Neural progenitor cell (in vitro differentiated cells): ENCODE measurements around the gene SYNM. TPM values are rescaled to one million over a fixed set of nuclear protein-coding genes. Genes with fewer than 3 reads are reported as not detected.
A peak's percentile ranks its signal among the peaks of the same experiment; 100 is the strongest.

Experiments
- DNase-seq: peaks from one replicate; pipeline ENCODE4 v3.0.0-alpha.2; 2016; ENCODE audit warnings: low spot score
- H2AFZ ChIP-seq: fragments of 200-600 bp; sonication (generic); replicated peaks from 2 replicates; pipeline ENCODE4 v1.6.1; 2016; ENCODE audit warnings: antibody characterized with exemption
- H3F3A ChIP-seq: fragments of 200-600 bp; sonication (generic); 2 replicates; pipeline ENCODE4 v1.6.1; 2016; ENCODE audit warnings: antibody characterized with exemption, low read depth
- H3K27ac ChIP-seq: fragments of 200-600 bp; sonication (generic); 2 replicates; pipeline ENCODE4 v1.5.1; 2016; ENCODE audit warnings: mild to moderate bottlenecking
- H3K27me3 ChIP-seq: fragments of 200-600 bp; sonication (generic); 2 replicates; pipeline ENCODE4 v1.6.1; 2016; ENCODE audit warnings: mild to moderate bottlenecking, moderate library complexity
- H3K36me3 ChIP-seq: fragments of 200-600 bp; sonication (generic); 2 replicates; pipeline ENCODE4 v1.5.1; 2016
- H3K4me1 ChIP-seq: fragments of 200-600 bp; sonication (generic); 2 replicates; pipeline ENCODE4 v1.6.1; 2016; ENCODE audit warnings: mixed run types
- H3K4me2 ChIP-seq: fragments of 200-600 bp; sonication (generic); 2 replicates; pipeline ENCODE4 v1.6.1; 2016
- H3K4me3 ChIP-seq: fragments of 200-600 bp; sonication (generic); 2 replicates; pipeline ENCODE4 v1.5.1; 2016
- H3K79me2 ChIP-seq: fragments of 200-600 bp; sonication (generic); 2 replicates; pipeline ENCODE4 v1.6.1; 2016; ENCODE audit warnings: low read depth
- H3K9ac ChIP-seq: fragments of 200-600 bp; sonication (generic); 2 replicates; pipeline ENCODE4 v1.6.1; 2016
- H3K9me3 ChIP-seq: fragments of 200-600 bp; sonication (generic); 2 replicates; pipeline ENCODE4 v1.5.1; 2016; ENCODE audit warnings: low read depth
- H4K20me1 ChIP-seq: fragments of 200-600 bp; sonication (generic); 2 replicates; pipeline ENCODE4 v1.6.1; 2016; ENCODE audit warnings: low read depth
- H3K27ac Mint-ChIP-seq: 3 replicates; pipeline ENCODE4 v1.8.0; 2021; ENCODE audit warnings: mixed read lengths
- H3K27me3 Mint-ChIP-seq: 2 replicates; pipeline ENCODE4 v1.8.0; 2022; ENCODE audit warnings: low read depth, mild to moderate bottlenecking, inconsistent platforms, moderate library complexity, mixed read lengths; ENCODE audit not compliant: insufficient read depth
- H3K36me3 Mint-ChIP-seq: 3 replicates; pipeline ENCODE4 v1.8.0; 2021; ENCODE audit warnings: mixed read lengths
- H3K4me1 Mint-ChIP-seq: 3 replicates; pipeline ENCODE4 v1.8.0; 2021; ENCODE audit warnings: mixed read lengths
- H3K4me3 Mint-ChIP-seq: 3 replicates; pipeline ENCODE4 v1.8.0; 2021; ENCODE audit warnings: mild to moderate bottlenecking, moderate library complexity, mixed read lengths
- H3K9me3 Mint-ChIP-seq: 3 replicates; pipeline ENCODE4 v1.8.0; 2020; ENCODE audit warnings: mixed read lengths
- CTCF ChIP-seq: fragments of 200-600 bp; sonication (generic); IDR thresholded peaks from 2 replicates; pipeline ENCODE4 v1.5.1; 2017; ENCODE audit warnings: antibody characterized with exemption, mild to moderate bottlenecking
- EZH2 ChIP-seq: fragments of 200-600 bp; sonication (generic); IDR thresholded peaks from 2 replicates; pipeline ENCODE4 v1.6.1; 2017; ENCODE audit warnings: antibody characterized with exemption, mild to moderate bottlenecking, moderate library complexity
- EZH2phosphoT487 ChIP-seq: fragments of 200-600 bp; sonication (generic); IDR thresholded peaks from 2 replicates; pipeline ENCODE4 v1.6.1; 2017; ENCODE audit warnings: antibody characterized with exemption
- total RNA-seq: library from RNA; depleted of rRNA; stranded (reverse); fragments of >200 nt; gene quantifications from 2 replicates; pipeline ENCODE4 v1.2.3, GENCODE V29; 2015; ENCODE audit warnings: low replicate concordance

SYNM gene
- total RNA-seq, 1 donor from 2014 or later, result 0.97 TPM

GRCh38 chr15:99121691-99122410 is 17.0 kb downstream of the SYNM start:
- Mint-ChIP-seq H3K4me3 (no peak overlapping the region), H3K9me3 (no peaks in the 10 kb centered on the region), H3K4me1 (peaks cover 47% of the 10 kb centered on the region), H3K27ac (peak overlapping the region; percentile 18), H3K36me3 (peaks cover 6% of the 10 kb centered on the region), H3K27me3 (peaks cover 10% of the 10 kb centered on the region)
- Histone ChIP-seq H3K27me3 (no peaks in the 10 kb centered on the region), H3K4me1 (peaks cover 10% of the 10 kb centered on the region), H3K9ac (no peak overlapping the region), H3K36me3 (no peaks in the 10 kb centered on the region), H3K9me3 (no peaks in the 10 kb centered on the region), H3K79me2 (no peaks in the 10 kb centered on the region), H3F3A (no peaks in the 10 kb centered on the region), H3K4me2 (no peak overlapping the region), H3K27ac (no peak overlapping the region), H4K20me1 (no peaks in the 10 kb centered on the region), H2AFZ (no peak overlapping the region), H3K4me3 (no peak overlapping the region)
- TF ChIP-seq EZH2phosphoT487 (no peak), EZH2 (no peak), CTCF (no peak)
- DNase-seq, result no peak

GRCh38 chr15:99122831-99123712 is 18.2 kb downstream of the SYNM start:
- no peaks in the 10 kb centered on the region for H3K36me3 ChIP-seq
- H3K27me3 Mint-ChIP-seq, result peaks cover 8% of the 10 kb centered on the region
- H4K20me1 ChIP-seq, result no peaks in the 10 kb centered on the region
- H3F3A ChIP-seq, result no peaks in the 10 kb centered on the region
- no peaks in the 10 kb centered on the region for H3K9me3 ChIP-seq
- H3K9ac ChIP-seq, result no peak overlapping the region
- no peaks in the 10 kb centered on the region for H3K9me3 Mint-ChIP-seq
- H3K79me2 ChIP-seq, result no peaks in the 10 kb centered on the region
- H3K4me3 Mint-ChIP-seq, result peak overlapping the region; percentile 41
- peaks cover 47% of the 10 kb centered on the region for H3K4me1 Mint-ChIP-seq
- TF ChIP-seq EZH2phosphoT487, result no peak
- no peak for TF ChIP-seq EZH2
- no peak for TF ChIP-seq CTCF
- no peaks in the 10 kb centered on the region for H3K27me3 ChIP-seq
- DNase-seq, result no peak
- H3K27ac ChIP-seq, result no peak overlapping the region
- no peak overlapping the region for H3K4me3 ChIP-seq
- H2AFZ ChIP-seq, result peak overlapping the region; percentile 78
- H3K36me3 Mint-ChIP-seq, result peaks cover 10% of the 10 kb centered on the region
- H3K4me1 ChIP-seq, result peaks cover 10% of the 10 kb centered on the region
- H3K27ac Mint-ChIP-seq, result peak overlapping the region; percentile 42
- no peak overlapping the region for H3K4me2 ChIP-seq

GRCh38 chr15:99123713-99124451 is 19.0 kb downstream of the SYNM start:
- H4K20me1 ChIP-seq, result no peaks in the 10 kb centered on the region
- peaks cover 8% of the 10 kb centered on the region for H3K27me3 Mint-ChIP-seq
- no peaks in the 10 kb centered on the region for H3K27me3 ChIP-seq
- H3K4me3 Mint-ChIP-seq, result peak overlapping the region; percentile 73
- H3K36me3 ChIP-seq, result no peaks in the 10 kb centered on the region
- H3K4me1 Mint-ChIP-seq, result peaks cover 47% of the 10 kb centered on the region
- H3F3A ChIP-seq, result no peaks in the 10 kb centered on the region
- peaks cover 10% of the 10 kb centered on the region for H3K4me1 ChIP-seq
- H3K27ac Mint-ChIP-seq, result peak overlapping the region; percentile 87
- TF ChIP-seq EZH2, result no peak
- TF ChIP-seq CTCF, result no peak
- TF ChIP-seq EZH2phosphoT487, result no peak
- H3K9ac ChIP-seq, result no peak overlapping the region
- H3K4me2 ChIP-seq, result no peak overlapping the region
- no peaks in the 10 kb centered on the region for H3K79me2 ChIP-seq
- H3K9me3 Mint-ChIP-seq, result no peaks in the 10 kb centered on the region
- H3K4me3 ChIP-seq, result no peak overlapping the region
- peaks cover 11% of the 10 kb centered on the region for H3K36me3 Mint-ChIP-seq
- peak; percentile 55 for DNase-seq
- H2AFZ ChIP-seq, result peak overlapping the region; percentile 78
- no peaks in the 10 kb centered on the region for H3K9me3 ChIP-seq
- H3K27ac ChIP-seq, result no peak overlapping the region
